ENCODE results near the gene SLC5A3. TPM values are rescaled to one million over a fixed set of nuclear protein-coding genes. Genes with fewer than 3 reads are reported as not detected.

Gene SLC5A3
- polyA plus RNA-seq (2012; ENCODE audit: low read depth, missing spikeins), result 3.3 TPM

- peak; percentile 95 for TF ChIP-seq POLR2A (IDR thresholded peaks at IDR 0.05; ENCODE audit: low read depth, low read length)
- TF ChIP-seq PAX5 (IDR thresholded peaks at IDR 0.05; ENCODE audit: insufficient read depth, low read length, severe bottlenecking), result no peak
- TF ChIP-seq SPI1 (IDR thresholded peaks at IDR 0.05; ENCODE audit: low read depth, low read length), result no peak
- TF ChIP-seq TAF1 (IDR thresholded peaks at IDR 0.05; ENCODE audit: low read depth, low read length), result peak; percentile 79
- peak; percentile 96 for TF ChIP-seq POLR2AphosphoS5 (IDR thresholded peaks at IDR 0.05; ENCODE audit: low read depth, low read length)
- peak; percentile 70 for TF ChIP-seq POU2F2 (IDR thresholded peaks at IDR 0.05; ENCODE audit: low read depth, low read length)
- DNase-seq (ENCODE audit: insufficient read length, low spot score) (peak; percentile 74), FAIRE-seq (peak; percentile 87)
These were observed at the start of gene SLC5A3, which contains the start of gene MRPS6 for GRCh38 chr21:34073032-34073748. Gene SLC5A3, plus strand, starts transcription at chr21:34073578. Its CDS starts 21,621 bp downstream, at chr21:34095199. Gene MRPS6, plus strand, starts transcription at chr21:34073578. Its CDS starts 123 bp downstream, at chr21:34073701.

GRCh38 chr21:34023691-34024373, 49.5 kb upstream of the SLC5A3 start:
- TF ChIP-seq PAX5 (IDR thresholded peaks at IDR 0.05; ENCODE audit: insufficient read depth, low read length, severe bottlenecking) (no peak), TAF1 (IDR thresholded peaks at IDR 0.05; ENCODE audit: low read depth, low read length) (no peak), POLR2A (IDR thresholded peaks at IDR 0.05; ENCODE audit: low read depth, low read length) (no peak), POLR2AphosphoS5 (IDR thresholded peaks at IDR 0.05; ENCODE audit: low read depth, low read length) (no peak), SPI1 (IDR thresholded peaks at IDR 0.05; ENCODE audit: low read depth, low read length) (no peak), POU2F2 (IDR thresholded peaks at IDR 0.05; ENCODE audit: low read depth, low read length) (no peak)
- FAIRE-seq (no peak), DNase-seq (ENCODE audit: insufficient read length, low spot score) (no peak)

- FAIRE-seq (no peak), DNase-seq (ENCODE audit: insufficient read length, low spot score) (no peak)
- TF ChIP-seq SPI1 (IDR thresholded peaks at IDR 0.05; ENCODE audit: low read depth, low read length) (no peak), POLR2A (IDR thresholded peaks at IDR 0.05; ENCODE audit: low read depth, low read length) (no peak), TAF1 (IDR thresholded peaks at IDR 0.05; ENCODE audit: low read depth, low read length) (no peak), PAX5 (IDR thresholded peaks at IDR 0.05; ENCODE audit: insufficient read depth, low read length, severe bottlenecking) (no peak), POLR2AphosphoS5 (IDR thresholded peaks at IDR 0.05; ENCODE audit: low read depth, low read length) (no peak), POU2F2 (IDR thresholded peaks at IDR 0.05; ENCODE audit: low read depth, low read length) (no peak)
These were observed 49.0 kb upstream of the SLC5A3 start for GRCh38 chr21:34024374-34024693.

DNA sequence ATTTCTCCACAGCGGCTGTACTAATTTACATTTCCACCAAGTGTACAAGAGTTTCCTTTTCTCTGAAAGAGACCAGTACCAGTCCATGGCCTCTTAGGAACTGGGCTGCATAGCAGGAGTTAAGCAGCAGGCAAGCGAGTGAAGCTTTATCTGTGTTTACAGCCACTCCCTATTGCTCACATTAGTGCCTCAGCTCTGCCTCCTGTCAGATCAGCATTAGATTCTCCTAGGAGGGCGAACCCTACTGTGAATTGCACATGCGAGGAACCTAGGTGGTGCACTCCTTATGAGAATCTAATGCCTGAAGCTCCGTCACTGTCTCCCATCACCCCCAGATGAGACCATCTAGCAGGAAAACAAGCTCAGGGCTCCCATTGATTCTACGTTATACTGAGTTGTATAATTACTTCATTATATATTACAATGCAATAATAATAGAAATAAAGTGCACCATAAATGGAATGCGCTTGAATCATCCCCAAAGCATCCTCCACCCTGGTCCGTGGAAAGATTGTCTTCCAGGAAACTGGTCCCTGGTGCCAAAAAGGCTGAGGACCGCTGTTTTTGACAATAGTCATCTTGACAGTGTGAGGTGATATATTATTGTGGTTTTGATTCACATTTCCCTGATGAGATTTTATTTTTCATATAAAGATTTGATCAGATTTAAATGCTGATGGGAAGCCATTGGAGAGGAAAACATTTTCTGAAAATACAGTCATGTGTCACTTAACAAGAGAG, 45.5 kb upstream of the SLC5A3 start:
- FAIRE-seq (no peak), DNase-seq (ENCODE audit: insufficient read length, low spot score) (no peak)
- TF ChIP-seq PAX5 (IDR thresholded peaks at IDR 0.05; ENCODE audit: insufficient read depth, low read length, severe bottlenecking), result no peak
- no peak for TF ChIP-seq POLR2A (IDR thresholded peaks at IDR 0.05; ENCODE audit: low read depth, low read length)
- no peak for TF ChIP-seq POU2F2 (IDR thresholded peaks at IDR 0.05; ENCODE audit: low read depth, low read length)
- TF ChIP-seq POLR2AphosphoS5 (IDR thresholded peaks at IDR 0.05; ENCODE audit: low read depth, low read length), result no peak
- no peak for TF ChIP-seq SPI1 (IDR thresholded peaks at IDR 0.05; ENCODE audit: low read depth, low read length)
- no peak for TF ChIP-seq TAF1 (IDR thresholded peaks at IDR 0.05; ENCODE audit: low read depth, low read length)

DNA sequence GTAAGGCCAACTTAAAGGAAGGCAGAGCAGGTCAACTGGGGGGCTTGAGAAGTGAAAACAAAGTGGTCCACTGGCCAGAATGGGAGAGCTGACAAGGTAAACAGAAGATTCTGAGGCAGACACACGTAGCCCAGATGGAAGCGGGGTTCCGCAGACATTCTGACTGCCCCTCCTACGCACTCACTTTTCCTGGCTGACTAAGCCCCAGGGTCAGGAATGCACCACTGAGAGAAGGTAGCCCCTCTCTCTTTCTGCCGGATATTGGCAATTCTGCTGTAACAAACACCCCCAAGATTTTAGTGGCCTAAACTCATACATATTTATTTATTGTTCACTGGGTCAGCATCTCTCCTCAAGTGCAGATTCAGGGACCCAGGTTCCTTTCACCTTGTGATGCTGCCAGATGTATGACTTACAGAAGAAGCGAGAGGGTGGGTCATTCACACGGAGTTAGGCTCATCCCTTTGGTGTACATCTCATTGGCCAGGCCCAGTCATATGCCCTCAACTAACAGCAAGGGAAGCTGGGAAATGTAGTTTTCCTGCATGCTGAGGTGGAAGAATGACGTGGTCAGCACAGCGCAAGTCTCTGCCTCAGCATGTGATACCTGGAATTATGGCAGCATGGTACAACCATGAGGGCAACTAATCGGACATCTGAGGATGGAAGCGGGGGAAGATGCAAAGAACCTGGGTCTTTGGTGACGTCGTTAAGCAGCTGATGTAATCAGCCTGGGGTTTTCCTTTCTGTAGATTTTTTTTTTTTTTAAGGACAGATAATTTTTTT, 43.4 kb upstream of the SLC5A3 start:
- DNase-seq (ENCODE audit: insufficient read length, low spot score), result no peak

DNA sequence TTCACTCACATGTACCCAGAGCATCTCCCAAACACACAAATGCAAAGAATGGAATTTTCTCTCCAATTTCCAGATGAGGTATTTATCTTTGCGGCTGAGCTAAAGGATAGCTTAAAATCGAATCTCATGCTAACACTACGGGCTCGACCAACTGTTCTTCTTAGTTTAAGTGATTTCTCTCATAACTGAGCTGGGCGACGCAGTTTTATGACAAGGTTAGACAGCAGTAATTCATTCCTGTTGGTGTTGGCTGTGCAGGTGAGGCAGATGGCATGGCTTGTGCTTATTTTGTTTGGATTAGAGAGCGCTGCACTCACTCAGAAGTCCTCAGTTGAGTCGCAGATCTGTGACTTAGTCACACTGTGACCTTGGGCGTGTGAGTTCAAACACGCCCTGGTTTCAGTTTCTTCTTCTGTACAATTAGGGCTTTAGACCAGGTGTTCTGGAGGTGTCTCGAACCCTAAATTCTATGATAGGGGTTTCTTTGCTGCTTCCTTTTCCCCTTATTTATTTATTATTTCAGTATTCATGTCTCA, 41.5 kb upstream of the SLC5A3 start:
- DNase-seq (ENCODE audit: insufficient read length, low spot score), result no peak
- TF ChIP-seq PAX5 (IDR thresholded peaks at IDR 0.05; ENCODE audit: insufficient read depth, low read length, severe bottlenecking), result no peak
- TF ChIP-seq SPI1 (IDR thresholded peaks at IDR 0.05; ENCODE audit: low read depth, low read length), result no peak
- TF ChIP-seq TAF1 (IDR thresholded peaks at IDR 0.05; ENCODE audit: low read depth, low read length), result no peak
- TF ChIP-seq POLR2A (IDR thresholded peaks at IDR 0.05; ENCODE audit: low read depth, low read length), result no peak
- no peak for TF ChIP-seq POLR2AphosphoS5 (IDR thresholded peaks at IDR 0.05; ENCODE audit: low read depth, low read length)
- no peak for TF ChIP-seq POU2F2 (IDR thresholded peaks at IDR 0.05; ENCODE audit: low read depth, low read length)
- FAIRE-seq, result peak; percentile 51

More for the DNA sequence above, 43.4 kb upstream of the SLC5A3 start:
- TF ChIP-seq POLR2A (IDR thresholded peaks at IDR 0.05; ENCODE audit: low read depth, low read length) (no peak), POU2F2 (IDR thresholded peaks at IDR 0.05; ENCODE audit: low read depth, low read length) (no peak), TAF1 (IDR thresholded peaks at IDR 0.05; ENCODE audit: low read depth, low read length) (no peak), SPI1 (IDR thresholded peaks at IDR 0.05; ENCODE audit: low read depth, low read length) (no peak), PAX5 (IDR thresholded peaks at IDR 0.05; ENCODE audit: insufficient read depth, low read length, severe bottlenecking) (no peak), POLR2AphosphoS5 (IDR thresholded peaks at IDR 0.05; ENCODE audit: low read depth, low read length) (no peak)
- no peak for FAIRE-seq

DNA sequence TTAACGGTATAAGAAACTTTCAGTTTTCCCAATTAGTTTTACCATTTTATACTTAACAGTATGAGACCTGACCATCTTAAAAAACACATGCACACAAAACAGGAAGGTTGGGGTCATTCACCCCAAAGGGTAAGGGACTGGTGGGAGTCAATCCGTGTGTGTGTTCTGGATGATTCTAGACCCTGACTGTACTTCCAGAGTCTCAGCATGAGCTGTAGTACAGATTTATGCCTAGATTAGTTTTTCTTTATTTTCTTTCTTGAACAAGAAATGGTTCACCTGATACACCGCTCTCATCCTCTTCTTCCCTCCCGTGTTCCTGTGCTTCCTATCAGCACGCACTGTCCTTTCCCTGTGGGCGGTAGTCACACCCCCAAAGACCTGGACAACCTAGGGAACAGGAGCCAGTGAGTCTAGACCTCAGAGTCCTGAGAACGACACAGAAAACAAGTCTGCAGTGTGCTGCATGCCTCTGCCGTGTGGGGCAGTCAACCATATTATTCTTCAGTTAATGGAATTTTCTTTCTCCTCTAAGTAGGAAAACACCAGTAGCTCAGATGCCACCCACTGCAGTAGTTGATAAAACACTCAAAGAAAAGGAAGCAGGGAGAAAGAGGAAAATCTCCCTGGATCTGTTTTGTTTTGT, 38.9 kb upstream of the SLC5A3 start:
- TF ChIP-seq PAX5 (IDR thresholded peaks at IDR 0.05; ENCODE audit: insufficient read depth, low read length, severe bottlenecking) (no peak), SPI1 (IDR thresholded peaks at IDR 0.05; ENCODE audit: low read depth, low read length) (no peak), POU2F2 (IDR thresholded peaks at IDR 0.05; ENCODE audit: low read depth, low read length) (no peak), TAF1 (IDR thresholded peaks at IDR 0.05; ENCODE audit: low read depth, low read length) (no peak), POLR2AphosphoS5 (IDR thresholded peaks at IDR 0.05; ENCODE audit: low read depth, low read length) (no peak), POLR2A (IDR thresholded peaks at IDR 0.05; ENCODE audit: low read depth, low read length) (no peak)
- DNase-seq (ENCODE audit: insufficient read length, low spot score) (no peak), FAIRE-seq (no peak)

All from GM12891 (cell line).